B cell (primary cell): ENCODE measurements around the gene HSCB.

Experiments used
- EZH2 ChIP-seq: IDR thresholded peaks from 2 replicates; pipeline ENCODE4 v1.6.1; 2012; ENCODE audit warnings: borderline replicate concordance, low read depth, mild to moderate bottlenecking, moderate library complexity, low read length; ENCODE audit not compliant: insufficient read depth, poor library complexity, severe bottlenecking
- TF ChIP-seq, protein P1 (sequence below): fragments of 200-600 bp; IDR thresholded peaks from one replicate; pipeline ENCODE4 v1.8.0; 2022; ENCODE audit warnings: antibody characterized with exemption, mild to moderate bottlenecking

DNA sequence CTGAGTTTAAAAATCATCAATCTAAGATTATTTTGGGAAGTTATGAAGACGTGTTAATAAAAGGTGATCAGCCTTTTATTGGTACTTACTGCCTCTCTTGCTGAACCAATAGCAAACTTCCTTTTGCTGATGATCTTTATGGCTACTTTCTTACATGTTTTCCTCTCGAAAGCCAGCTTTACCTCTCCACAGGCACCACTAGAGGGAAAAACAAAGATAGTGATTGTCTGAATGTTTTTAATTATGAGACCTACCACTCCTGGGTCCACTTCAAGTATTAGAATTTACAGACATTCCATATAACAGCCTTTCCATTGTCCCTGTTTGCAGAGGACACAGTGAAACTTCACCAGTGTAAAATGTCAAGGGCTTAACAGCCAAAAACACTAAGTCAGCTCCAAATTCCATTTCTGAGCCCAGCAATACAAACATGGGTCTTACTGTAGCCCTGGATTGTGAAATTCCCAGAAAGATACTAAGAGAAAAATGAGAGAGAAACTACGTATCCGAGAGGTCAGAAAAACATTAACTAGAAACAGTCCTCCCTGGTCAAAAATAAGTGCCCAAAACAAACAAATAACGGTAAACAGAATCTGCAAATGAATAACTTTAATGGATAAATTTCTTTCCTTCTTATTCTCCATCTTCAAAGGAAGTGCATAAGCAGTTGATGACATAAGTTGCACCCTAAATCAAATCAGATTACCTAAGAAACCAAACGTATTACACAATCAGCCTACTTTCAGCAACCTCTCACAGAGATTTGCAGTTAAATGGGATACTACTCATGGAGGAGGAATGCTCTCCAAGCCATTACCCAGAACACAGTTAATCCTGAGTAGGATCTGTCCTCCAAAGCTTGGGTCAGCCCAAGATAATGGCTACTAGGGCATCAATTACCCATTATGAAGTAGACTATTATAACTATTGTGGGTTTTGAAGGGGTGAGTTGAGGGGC lies 29.7 kb upstream of the HSCB start:
- TF ChIP-seq, protein P1, sequence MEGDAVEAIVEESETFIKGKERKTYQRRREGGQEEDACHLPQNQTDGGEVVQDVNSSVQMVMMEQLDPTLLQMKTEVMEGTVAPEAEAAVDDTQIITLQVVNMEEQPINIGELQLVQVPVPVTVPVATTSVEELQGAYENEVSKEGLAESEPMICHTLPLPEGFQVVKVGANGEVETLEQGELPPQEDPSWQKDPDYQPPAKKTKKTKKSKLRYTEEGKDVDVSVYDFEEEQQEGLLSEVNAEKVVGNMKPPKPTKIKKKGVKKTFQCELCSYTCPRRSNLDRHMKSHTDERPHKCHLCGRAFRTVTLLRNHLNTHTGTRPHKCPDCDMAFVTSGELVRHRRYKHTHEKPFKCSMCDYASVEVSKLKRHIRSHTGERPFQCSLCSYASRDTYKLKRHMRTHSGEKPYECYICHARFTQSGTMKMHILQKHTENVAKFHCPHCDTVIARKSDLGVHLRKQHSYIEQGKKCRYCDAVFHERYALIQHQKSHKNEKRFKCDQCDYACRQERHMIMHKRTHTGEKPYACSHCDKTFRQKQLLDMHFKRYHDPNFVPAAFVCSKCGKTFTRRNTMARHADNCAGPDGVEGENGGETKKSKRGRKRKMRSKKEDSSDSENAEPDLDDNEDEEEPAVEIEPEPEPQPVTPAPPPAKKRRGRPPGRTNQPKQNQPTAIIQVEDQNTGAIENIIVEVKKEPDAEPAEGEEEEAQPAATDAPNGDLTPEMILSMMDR: no peak
- no peak for TF ChIP-seq EZH2
